NCI-H1694 treated with DMSO at 0.1 percent for 48 hours (cell line): Measurements from ENCODE around the gene KCNK18.
"Not testable (repeated sequence)": the region's sequence is repeated elsewhere in the genome, so short reads cannot be mapped to it uniquely, and the experiment has no call there.

Experiments used
- DNase-seq: peaks from one replicate; lab custom pipeline; 2025; lab: John Stamatoyannopoulos, UW

KCNK18 gene

DNA sequence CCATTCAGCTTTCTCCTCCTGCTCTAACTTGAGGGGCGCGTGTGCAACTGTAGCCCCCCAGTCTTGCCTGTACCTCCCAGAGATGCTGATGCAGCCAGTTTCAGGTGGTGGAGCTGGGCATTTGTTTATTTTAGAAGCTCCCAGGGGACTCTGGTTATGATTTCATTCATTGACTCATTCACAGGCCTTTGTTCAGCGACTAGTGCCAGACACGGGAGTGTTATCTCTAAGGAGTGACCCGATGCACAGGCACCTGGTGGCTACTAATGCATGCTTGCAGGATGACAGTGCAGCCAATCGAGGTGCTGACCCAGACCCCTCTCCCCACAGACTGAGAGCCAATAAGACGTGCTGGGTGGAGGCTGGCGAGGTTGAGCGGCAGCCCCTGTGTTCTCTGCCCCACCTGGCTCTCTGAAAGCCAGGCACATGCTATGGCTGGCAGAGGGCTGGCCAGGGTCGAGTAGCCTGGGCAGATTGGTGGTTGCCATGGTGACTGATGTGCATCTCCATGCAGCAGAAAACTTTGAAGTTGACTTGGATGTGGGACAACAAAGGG, 23.9 kb downstream of the KCNK18 start:
- DNase-seq, result no peak

DNA sequence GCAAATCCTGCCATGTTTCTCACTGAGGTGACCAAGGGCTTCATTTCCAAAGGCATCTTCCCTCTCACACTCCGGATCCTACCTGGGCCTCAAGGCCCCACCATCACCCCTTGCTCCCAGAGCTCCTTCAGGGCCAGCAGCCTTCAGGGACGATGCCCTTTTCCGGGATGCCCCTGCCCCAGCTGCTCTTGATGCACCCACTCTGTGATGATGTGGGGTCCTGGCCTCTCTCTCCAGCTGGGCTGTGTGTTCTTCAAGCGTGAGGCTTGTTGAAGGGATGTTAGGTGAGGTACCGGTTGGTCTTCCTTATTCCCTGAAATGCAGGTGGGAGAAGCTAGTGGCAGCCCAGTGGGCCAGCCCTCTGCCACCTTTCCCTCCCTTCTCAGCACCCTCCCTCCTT, 25.3 kb downstream of the KCNK18 start:
- DNase-seq, result no peak

DNA sequence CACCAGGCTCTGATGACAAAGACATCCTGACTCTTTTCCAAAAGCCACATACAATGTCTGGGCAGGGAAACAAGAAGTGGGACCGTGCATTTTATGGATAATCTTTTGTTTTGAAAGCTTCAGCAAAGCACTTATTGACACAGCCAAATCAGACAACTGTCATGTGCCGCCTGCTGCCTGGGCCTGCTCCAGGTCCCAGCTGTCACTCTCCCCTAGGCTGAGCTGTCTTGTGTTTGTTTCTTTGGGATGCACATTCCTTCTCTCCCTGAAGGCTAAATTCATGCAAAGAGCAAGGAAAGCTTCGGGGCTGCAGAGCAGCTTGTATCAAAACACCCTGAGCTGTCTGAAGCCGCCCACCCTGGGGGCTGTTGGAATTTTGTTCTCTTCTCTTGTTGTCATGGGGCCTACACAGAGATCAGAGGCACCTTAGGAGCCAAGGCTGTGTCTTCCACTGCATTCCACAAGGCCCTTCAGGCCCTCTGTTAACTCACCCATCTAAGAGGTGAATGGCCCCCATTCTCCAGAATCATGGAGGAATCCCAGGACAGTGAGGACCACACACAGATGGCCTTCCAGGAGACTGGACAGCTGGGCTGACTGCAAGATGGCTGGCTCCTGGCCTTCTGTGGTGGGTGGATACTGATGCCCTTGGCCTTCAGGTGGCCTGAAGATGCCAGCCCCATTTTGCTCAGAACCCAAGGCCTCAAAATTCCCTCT, 25.8 kb downstream of the KCNK18 start:
- no peak for DNase-seq

DNA sequence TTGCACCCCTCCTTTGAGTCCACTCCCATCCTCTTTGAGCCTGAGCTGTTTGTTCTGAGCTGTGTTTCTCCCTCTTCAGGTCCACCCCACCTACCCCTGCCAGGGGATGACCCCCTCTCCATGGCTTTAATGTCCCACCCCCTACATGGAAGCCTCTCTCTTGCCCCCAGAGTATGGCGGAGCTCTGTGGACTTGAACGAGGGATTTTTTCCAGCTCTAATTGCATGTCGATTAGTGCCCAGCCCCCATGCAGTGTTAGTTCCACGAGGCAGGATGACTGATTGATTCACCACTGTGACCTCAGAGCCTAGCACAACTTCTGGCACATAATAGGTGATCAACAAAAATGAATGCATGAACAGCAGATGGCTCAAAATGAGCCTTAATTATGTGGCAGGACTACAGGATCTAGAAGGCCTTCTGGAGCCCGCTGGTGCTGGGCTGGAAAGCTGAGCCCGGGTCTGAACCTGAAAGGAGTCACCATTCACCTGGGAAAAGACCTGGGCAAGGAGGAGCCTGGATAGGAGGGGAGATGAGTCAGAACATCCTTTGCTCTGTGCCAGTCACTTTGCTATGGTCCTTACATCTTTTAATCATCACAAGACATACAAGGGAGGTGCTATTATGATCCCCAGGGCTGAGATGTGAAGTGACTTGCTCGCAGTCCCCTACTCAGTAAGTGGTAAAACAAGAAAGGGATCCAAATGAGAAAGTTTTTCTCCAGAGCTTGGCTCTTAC, 26.6 kb downstream of the KCNK18 start:
- no peak for DNase-seq

DNA sequence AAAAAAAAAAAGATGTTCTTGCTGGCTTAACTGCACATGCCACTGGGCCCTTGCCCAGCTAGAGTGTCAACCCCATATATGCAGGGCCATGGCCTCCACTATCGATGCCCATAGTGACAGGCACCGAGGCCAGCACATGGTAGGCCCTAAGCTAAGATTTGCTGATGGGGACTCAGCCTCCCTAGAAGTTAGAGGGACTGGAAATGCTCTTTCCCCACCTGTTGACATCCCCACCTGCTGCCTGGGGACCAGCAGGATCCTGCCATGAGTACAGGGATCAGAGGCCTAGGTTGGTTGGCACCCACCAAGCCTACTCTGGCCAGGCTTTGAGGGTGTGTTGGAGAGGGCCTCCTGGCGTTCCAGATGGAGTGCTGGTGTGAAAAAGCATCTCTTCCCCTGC, 27.6 kb downstream of the KCNK18 start:
- DNase-seq, result no peak

DNA sequence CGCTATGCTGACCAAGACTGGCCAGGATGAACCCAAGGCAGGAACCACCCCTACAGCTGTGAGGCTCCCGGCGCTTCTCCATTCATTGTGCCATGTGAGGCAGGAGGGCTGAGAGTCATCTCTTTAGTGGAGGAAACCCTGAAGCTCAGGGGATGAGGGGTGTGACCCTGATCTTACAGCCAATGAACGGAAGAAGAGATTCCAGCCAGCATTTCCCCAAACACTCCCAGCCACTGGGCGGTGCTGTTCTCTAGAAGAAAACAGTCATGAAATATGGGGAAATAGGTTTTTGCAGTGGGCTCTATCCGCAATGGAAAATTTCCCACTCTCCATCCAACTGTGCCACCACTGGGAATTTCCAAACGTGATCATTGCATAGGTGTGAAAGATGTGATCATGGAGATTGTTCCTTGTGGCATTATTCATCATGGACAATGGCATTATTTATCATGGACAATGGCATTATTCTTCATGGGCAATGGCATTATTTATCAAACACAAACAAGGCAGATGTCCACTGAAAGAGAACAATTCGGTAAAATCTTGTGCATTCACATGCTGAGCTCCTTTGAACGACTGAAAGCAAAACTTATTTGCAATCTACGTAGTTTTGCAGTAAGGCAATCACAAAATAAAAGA, 29.6 kb downstream of the KCNK18 start:
- no peak for DNase-seq

DNA sequence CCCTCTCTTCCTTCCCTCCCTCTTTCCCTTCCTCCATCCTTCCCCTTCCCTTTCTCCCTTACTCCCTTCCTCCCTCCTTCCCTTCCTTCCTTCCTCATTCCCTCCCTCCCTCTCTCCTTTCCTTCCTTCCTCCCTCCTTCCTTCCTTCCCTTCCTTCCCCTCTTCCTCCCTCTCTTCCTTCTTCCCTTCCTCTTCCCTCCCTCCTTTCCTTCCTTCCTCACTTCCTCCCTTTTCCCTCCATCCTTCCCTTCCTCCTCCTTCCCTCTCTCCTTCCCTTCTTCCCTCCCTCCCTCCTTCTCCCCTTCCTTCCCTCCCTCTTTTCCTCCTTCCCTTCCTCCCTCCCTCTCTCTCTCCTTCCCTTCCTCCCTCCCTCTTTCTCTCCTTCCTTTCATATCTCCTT, 30.9 kb downstream of the KCNK18 start:
- no peak for DNase-seq

DNA sequence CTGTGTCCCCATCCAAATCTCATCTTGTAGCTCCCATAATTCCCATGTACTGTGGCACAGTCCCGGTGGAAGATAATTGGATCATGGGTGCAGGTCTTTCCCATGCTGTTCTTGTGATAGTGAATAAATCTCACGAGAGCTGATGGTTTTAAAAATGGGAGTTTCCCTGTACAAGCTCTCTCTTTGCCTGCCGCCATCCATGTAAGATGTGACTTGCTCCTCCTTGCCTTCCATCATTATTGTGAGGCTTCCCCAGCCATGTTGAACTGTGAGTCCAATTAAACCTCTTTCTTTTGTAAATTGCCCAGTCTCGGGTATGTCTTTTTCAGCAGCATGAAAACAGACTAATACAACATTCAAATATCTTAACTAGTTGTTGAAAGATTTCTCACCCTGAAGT, 32.8 kb downstream of the KCNK18 start:
- DNase-seq, result not testable (repeated sequence)

DNA sequence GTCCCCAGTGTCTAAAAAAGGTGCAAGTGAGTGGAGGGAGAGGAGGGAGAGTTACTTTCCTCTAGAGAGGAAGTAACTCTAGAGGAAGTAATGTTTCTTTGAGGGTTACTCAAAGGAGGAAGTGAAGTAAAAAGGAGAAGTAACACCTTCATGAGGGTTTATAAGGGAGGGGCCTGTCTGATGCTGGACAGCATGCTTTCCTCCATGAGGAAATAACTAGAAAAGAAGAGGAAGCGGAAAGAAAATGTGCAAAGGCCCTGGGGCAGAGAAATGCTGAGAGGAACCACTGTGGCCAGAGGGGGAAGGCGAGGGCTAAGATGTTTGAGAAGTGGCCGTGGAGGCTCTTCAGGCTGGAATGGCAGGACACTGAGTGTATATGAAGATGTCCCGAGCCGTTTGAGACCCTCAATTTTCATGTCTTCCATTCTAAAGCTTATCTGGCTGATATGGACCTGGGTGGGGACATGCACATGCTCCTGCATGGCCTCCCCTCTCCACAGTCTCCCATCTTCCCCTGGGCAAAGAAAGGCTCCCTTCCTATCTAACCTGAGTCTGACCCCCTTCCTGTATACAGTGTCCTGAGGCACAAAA, 40.2 kb downstream of the KCNK18 start:
- no peak for DNase-seq

DNA sequence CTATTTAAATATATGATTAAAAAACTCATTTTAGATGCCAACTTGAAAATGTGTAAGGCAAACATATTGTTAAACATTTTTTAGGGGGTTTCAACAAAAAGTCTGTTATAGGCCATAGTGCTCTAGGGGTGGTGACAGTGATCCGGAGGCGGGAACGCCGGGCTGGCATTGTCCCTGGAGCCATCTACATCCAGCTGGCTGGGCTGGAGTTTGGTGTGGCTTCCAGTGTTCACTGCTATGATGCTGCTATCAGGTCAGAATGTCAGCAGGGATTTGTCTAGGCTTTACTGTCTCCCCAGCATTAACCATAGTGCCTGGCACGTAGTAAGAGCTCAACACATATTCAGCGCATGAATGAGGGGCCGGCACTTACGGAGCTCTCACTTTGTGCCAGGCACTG, 41.8 kb downstream of the KCNK18 start:
- no peak for DNase-seq

DNA sequence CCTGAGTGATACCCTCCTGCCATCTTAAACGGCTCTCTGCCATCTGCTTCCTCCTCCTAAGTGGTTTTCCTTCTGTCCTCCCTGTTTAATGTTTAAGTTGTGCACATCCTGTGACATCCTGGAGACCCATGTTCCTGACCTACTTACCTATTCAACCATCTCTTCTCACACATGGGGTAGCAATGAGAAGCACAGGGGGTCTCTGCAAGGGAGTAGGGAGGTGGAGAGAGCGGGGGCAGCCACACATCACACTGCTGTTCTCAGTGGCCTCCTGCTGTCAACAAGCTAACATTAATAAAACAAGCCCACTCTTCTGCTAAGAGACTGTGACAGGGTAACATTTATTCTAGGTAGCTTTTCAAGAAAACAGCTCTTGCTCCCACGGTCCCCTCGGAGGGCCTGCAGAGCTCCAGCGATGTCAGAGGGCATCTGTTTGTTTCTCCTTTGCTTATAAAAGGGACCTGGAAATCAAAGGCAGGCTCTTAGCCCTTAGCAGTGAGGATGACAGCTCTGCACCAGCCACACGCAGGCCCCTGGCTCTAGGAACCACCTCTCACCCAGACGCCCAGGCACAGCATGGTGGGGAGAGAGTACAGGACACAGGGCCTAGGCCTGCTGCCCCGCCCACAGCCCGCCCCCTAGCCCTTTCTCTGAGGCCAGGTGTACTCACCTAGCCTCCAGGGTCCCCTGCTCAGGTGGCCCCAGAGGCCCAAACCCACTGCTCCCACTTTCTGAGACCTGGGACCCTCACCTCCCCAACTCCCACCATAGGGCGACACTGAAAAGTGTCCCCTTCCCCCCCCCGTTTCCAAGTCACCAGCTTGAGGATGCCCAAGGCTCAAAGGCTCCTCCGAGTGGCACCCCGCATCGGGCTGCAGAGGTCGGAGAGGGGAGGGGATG, 42.7 kb downstream of the KCNK18 start:
- no peak for DNase-seq

DNA sequence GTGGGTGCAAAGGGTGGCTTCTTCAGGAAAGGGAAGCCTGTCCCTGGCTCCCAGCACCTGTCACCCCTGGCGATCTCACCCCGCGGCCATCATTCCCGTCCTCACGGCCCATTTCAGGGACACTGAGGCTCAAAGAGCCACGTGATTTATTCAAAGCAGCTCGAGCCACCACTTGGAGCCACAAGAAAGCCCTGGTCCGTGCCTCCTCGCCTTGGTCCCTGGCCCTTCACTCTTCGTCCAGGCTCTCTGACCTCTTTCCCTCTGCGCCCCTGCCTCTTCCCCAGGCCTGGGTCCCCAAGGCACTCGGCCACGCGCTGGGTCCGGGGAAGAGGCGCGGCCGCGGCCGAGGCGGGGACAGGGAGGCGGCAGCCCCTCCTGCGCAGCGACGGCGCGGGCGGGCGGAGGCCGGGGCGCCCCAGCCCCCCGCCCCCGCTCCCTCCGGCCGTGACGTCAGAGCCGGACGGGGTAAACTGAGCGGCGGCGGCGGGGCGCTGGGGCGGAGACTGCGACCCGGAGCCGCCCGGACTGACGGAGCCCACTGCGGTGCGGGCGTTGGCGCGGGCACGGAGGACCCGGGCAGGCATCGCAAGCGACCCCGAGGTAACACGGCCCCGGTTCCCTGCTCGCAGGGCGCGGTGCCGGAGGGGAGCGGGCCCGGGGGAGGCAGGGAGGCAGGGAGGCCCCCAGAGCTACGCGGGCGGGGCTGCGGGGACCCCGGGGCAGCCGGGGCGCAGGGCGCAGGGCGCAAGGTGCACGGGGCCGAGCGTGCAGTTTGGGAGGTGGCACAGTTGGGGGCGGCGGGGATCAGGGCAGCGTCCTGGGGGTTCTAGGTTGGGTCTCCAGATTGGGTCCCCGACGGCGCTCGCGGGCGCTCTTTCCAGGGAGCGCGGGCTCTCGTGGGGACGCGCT, 43.6 kb downstream of the KCNK18 start, which contains the start of gene SLC18A2:
TSS of gene SLC18A2 (plus strand) at position 494 of the 909 bp plus-strand sequence. CDS start 580 bp downstream, outside the sequence.
- no peak for DNase-seq

DNA sequence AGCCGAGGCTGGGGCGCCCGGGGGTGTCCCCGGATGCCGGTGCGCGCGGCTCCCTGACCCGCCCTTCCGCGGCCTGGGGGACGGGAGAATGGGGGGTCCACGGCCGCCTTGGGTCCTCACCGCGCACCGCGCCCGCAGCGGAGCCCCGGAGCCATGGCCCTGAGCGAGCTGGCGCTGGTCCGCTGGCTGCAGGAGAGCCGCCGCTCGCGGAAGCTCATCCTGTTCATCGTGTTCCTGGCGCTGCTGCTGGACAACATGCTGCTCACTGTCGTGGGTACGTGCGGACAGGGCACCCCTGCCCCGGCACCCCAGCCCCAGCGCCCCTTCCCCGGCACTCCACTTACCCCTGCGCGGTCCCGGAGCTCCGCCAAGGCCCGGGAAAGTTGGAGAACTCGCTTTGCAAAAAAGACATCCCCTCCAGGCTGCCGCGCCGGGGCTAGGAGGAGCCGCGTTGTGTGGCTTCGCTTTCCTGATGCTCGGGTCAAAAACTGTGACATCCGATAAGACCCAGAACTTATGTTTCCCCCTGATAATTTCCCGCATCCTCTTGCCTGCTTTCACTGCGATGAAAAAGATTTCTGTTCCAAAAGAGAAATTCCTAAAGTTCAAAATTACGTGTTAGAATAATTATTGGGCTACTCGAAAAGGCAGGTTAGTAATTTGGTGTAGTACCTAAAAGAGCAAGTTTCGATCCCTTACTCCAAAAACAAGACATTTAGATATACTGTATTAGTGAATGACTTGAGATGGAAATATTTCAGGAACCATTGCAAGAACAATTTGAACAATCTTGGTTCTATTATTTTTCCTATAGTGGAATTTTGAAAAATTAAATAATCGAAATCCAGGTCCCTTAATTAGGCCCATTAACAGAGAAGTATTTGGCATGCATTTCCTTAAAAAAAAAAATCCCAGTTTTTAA, 44.5 kb downstream of the KCNK18 start:
- DNase-seq, result no peak

DNA sequence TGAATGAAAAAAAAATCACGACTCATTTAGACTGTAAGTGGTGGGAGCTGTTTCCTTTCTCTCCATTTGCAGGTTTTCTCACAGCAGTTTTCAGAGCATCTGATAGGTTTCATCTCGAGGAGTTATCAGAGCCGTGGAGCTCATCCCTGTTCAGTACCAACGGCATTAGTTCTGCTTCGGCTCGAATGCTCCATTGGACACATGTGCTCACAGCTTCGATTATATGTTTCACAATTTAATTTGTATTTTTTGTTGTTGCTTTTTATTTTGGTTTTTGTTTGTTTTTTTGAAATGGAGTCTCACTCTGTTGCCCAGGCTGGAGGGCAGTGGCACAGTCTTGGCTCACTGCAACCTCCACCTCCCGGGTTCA, 45.2 kb downstream of the KCNK18 start:
- no peak for DNase-seq

DNA sequence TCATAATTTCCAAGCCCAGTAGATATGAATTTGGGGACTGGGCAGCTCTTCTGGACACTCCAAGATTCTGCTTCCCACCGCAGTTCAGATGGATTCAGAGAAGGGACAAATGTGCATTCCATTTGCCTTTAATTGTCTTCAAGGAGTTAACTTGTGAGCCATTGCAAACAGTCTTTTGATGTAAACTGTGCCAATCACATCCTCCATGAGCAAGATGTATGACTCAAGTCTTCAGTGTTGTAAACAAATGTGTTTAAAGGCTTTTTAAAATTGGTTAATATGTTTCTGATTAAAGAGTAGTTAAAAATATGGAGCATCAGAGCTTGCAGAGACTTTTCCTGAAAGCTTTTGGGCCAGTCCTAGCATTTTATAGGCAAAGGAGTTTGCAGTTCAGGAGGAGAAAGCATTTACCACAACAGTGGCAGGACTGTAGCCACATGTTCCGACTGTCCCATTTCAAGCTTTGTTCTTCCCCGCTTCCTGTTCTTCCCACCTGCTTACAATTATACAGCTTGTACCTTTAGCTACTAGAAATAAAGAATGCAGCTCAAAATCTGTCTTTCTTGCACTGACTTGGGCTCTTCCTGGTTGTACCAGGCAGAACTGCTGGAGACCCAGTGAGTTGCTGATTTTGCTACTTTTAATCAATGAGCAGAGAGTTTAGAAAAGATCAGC, 49.8 kb downstream of the KCNK18 start:
- no peak for DNase-seq

DNA sequence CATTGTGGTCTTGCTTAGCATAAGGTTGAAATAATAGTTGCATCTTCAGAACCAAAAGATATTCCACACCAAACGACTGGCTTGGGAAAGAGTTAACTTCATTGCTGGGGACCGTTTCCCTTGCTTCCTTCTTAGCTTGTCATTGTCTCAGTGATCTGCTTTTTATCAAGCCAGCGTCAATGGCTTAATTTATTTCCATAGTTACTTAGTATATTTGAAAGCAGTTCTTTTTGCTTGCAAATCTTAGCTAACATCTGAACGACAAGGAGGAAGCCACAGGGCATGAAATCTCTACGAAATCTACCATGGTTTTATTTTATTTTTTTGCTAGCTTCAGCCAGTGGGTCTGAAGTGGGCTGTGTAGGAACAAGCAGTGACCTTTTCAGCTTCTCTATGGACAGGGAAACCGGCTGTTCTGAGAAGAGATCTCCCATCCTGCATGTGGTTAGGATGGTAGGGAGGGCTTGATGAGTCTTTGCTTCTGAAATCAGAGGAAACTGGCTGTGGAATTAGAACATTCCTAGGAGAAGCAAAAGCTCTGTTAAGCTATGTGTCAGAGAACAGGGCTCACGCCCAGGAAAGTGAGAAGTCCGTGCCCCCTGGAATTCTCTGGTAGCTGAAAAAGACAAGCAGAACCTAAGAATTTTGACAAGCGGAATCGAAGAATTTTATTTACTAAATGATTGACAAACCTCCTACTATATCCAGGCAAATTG, 51.6 kb downstream of the KCNK18 start:
- no peak for DNase-seq

DNA sequence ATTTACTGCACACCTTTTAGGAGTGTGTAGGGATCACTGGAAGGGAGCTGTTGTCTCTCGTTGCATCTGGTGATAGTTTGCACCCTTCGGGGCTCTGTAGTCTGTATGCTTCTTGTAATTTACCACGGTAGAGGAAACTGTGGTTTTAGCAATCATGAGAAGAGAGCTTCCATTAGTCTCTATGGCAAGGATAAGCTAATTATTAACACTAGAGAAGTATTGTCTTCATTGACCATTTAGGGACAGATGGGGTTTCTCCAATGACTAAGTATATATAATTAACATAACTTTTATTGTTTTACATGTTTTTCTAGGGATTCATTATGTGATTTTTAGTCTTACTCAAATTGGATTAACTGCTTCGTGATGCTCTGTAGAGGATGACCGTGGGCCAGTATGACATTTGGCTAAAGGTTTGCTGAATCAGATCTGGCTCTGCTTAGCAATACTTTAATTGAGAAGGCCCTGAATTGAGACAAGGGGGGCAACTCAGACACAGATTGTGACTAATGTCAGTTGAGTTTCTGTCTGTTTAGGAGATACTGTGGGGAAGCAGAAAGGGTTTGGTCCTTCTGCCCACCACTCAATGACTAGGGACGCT, 52.3 kb downstream of the KCNK18 start:
- DNase-seq, result no peak

DNA sequence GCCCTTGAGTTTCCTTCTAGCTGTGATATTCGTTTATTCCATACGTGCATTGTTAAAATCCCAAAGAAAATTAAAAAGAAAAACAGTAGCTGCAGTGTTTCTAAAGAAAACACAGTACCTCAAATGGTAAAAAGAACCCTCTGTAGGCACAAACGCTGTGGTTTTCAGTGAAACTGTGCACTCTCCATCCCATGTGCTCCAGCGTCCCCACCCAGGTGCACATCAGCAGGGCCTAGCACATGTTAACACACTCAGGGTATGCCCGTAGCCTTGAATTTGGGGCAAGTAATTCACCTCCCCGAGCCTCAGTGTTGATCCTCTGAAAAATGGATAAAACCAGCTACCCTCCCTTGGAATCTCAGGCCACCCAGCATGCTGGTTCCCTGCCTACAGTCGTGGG, 53.1 kb downstream of the KCNK18 start:
- DNase-seq, result no peak
